Urinary bladder (tissue), 4 donors: ENCODE measurements around the gene CDKN1A. TPM values are rescaled to one million over a fixed set of nuclear protein-coding genes. Genes with fewer than 3 reads are reported as not detected.

Experiments used
- DNase-seq: peaks from one replicate; pipeline ENCODE4 v3.0.0-alpha.2; 2015; ENCODE audit errors: extremely low spot score
- H3K27ac ChIP-seq: one replicate; pipeline ENCODE4 v1.5.1; 2013; ENCODE audit warnings: low read depth, mild to moderate bottlenecking, moderate library complexity
- H3K36me3 ChIP-seq: one replicate; pipeline ENCODE4 v1.6.1; 2013; ENCODE audit warnings: mild to moderate bottlenecking, moderate library complexity; ENCODE audit not compliant: insufficient read depth
- H3K4me1 ChIP-seq: one replicate; pipeline ENCODE4 v1.6.1; 2013; ENCODE audit warnings: mild to moderate bottlenecking, moderate library complexity; ENCODE audit not compliant: insufficient read depth
- H3K4me3 ChIP-seq: one replicate; pipeline ENCODE4 v1.5.1; 2013; ENCODE audit warnings: low read depth, low read length
- WGBS: extraction: QIAGEN DNeasy Blood & Tissue Kit; methylation state at CpG from one replicate; pipeline ENCODE4 v1.1.7; 2013; 5-methylcytosine and 5-hydroxymethylcytosine counted together
- polyA plus RNA-seq: library from polyadenylated mRNA; stranded (reverse); fragments of 200-250 nt; gene quantifications from one replicate; pipeline ENCODE4 v1.2.3, GENCODE V29; 2013
- total RNA-seq: library from RNA; depleted of rRNA; stranded (reverse); fragments of >200 nt; gene quantifications from one replicate; pipeline ENCODE4 v1.2.3, GENCODE V29; 2014
- donor health status: healthy with polysubstance abuse.
- donor health status: healthy.

The CDKN1A gene
- total and polyA plus RNA-seq, 2 donors: 27.4 to 127 TPM

- WGBS: 92% methylated on average over 6 of the region's 6 CpGs
- Histone ChIP-seq H3K4me3 (no peak overlapping the region), H3K4me1 (no peaks in the 10 kb centered on the region), H3K36me3 (peaks cover 7% of the 10 kb centered on the region), H3K27ac (no peak overlapping the region)
- DNase-seq: no peak
Measured at GRCh38 chr6:36688063-36688738, 9.7 kb downstream of the CDKN1A start.

- no peak overlapping the region for H3K27ac ChIP-seq
- no peak for DNase-seq
- peaks cover 6% of the 10 kb centered on the region for H3K36me3 ChIP-seq
- no peak overlapping the region for H3K4me3 ChIP-seq
- 84% methylated on average over 5 of the region's 5 CpGs for WGBS
- no peaks in the 10 kb centered on the region for H3K4me1 ChIP-seq
Measured at GRCh38 chr6:36688739-36689075, 10.2 kb downstream of the CDKN1A start.

GRCh38 chr6:36691011-36691410 lies 12.5 kb downstream of the CDKN1A start:
- no peak for DNase-seq
- H3K4me3 ChIP-seq: no peak overlapping the region
- H3K36me3 ChIP-seq: peaks cover 1% of the 10 kb centered on the region
- H3K27ac ChIP-seq: no peak overlapping the region
- 90% methylated on average over 4 of the region's 4 CpGs for WGBS
- no peaks in the 10 kb centered on the region for H3K4me1 ChIP-seq

- WGBS: 96% methylated on average over 2 of the region's 2 CpGs
- Histone ChIP-seq H3K4me1 (no peaks in the 10 kb centered on the region), H3K36me3 (no peaks in the 10 kb centered on the region), H3K4me3 (no peak overlapping the region), H3K27ac (no peak overlapping the region)
- no peak for DNase-seq
Measured at GRCh38 chr6:36691612-36692011, 13.1 kb downstream of the CDKN1A start.

GRCh38 chr6:36692220-36692619 lies 13.7 kb downstream of the CDKN1A start:
- no peaks in the 10 kb centered on the region for H3K4me1 ChIP-seq
- H3K27ac ChIP-seq: no peak overlapping the region
- H3K36me3 ChIP-seq: no peaks in the 10 kb centered on the region
- WGBS: 80% methylated on average over 3 of the region's 3 CpGs
- no peak overlapping the region for H3K4me3 ChIP-seq
- DNase-seq: no peak

- Histone ChIP-seq H3K4me1 (no peaks in the 10 kb centered on the region), H3K27ac (no peak overlapping the region), H3K4me3 (no peak overlapping the region), H3K36me3 (no peaks in the 10 kb centered on the region)
- no peak for DNase-seq
- WGBS: 52% methylated on average over 27 of the region's 27 CpGs
Measured at GRCh38 chr6:36692861-36693702, 14.6 kb downstream of the CDKN1A start.

- Histone ChIP-seq H3K36me3 (no peaks in the 10 kb centered on the region), H3K4me3 (no peak overlapping the region), H3K4me1 (no peaks in the 10 kb centered on the region), H3K27ac (no peak overlapping the region)
- 92% methylated on average over 6 of the region's 6 CpGs for WGBS
- DNase-seq: no peak
Measured at GRCh38 chr6:36694616-36695015, 16.1 kb downstream of the CDKN1A start.

- no peak for DNase-seq
- 78% methylated on average over 2 of the region's 2 CpGs for WGBS
- H3K27ac ChIP-seq: no peak overlapping the region
- no peak overlapping the region for H3K4me3 ChIP-seq
- no peaks in the 10 kb centered on the region for H3K4me1 ChIP-seq
- H3K36me3 ChIP-seq: no peaks in the 10 kb centered on the region
Measured at GRCh38 chr6:36695414-36695813, 16.9 kb downstream of the CDKN1A start.

- Histone ChIP-seq H3K27ac (no peak within 1 kb of the TSS), H3K4me1 (no peaks in the 10 kb centered on the region), H3K36me3 (no peaks in the 10 kb centered on the region), H3K4me3 (no peak within 1 kb of the TSS)
- 85% methylated on average over 7 of the region's 7 CpGs for WGBS
- no peak for DNase-seq
Measured at GRCh38 chr6:36697481-36697903, 19.0 kb downstream of the CDKN1A start, which contains the start of gene RAB44. Gene RAB44, plus strand, starts transcription at chr6:36697826. Its CDS starts 6,410 bp downstream, at chr6:36704236.

GRCh38 chr6:36698196-36698595 lies 19.7 kb downstream of the CDKN1A start:
- no peak overlapping the region for H3K27ac ChIP-seq
- H3K4me1 ChIP-seq: no peaks in the 10 kb centered on the region
- DNase-seq: no peak

GRCh38 chr6:36698871-36699271 lies 20.4 kb downstream of the CDKN1A start:
- no peaks in the 10 kb centered on the region for H3K4me1 ChIP-seq
- no peaks in the 10 kb centered on the region for H3K36me3 ChIP-seq
- no peak for DNase-seq
- H3K27ac ChIP-seq: no peak overlapping the region
- no peak overlapping the region for H3K4me3 ChIP-seq
- WGBS: 86% methylated on average over 8 of the region's 8 CpGs

More at GRCh38 chr6:36698196-36698595, 19.7 kb downstream of the CDKN1A start:
- no peak overlapping the region for H3K4me3 ChIP-seq
- no peaks in the 10 kb centered on the region for H3K36me3 ChIP-seq
- whole genome bisulfite sequencing: 83% methylated on average over 6 of the region's 6 CpGs

- no peaks in the 10 kb centered on the region for H3K4me1 ChIP-seq
- WGBS: 73% methylated on average over 7 of the region's 7 CpGs
- no peaks in the 10 kb centered on the region for H3K36me3 ChIP-seq
- H3K4me3 ChIP-seq: no peak overlapping the region
- no peak for DNase-seq
- H3K27ac ChIP-seq: no peak overlapping the region
Measured at GRCh38 chr6:36699348-36699747, 20.8 kb downstream of the CDKN1A start.

GRCh38 chr6:36700071-36700812 lies 21.7 kb downstream of the CDKN1A start:
- 90% methylated on average over 7 of the region's 7 CpGs for WGBS
- Histone ChIP-seq H3K27ac (no peak overlapping the region), H3K4me1 (no peaks in the 10 kb centered on the region), H3K4me3 (no peak overlapping the region), H3K36me3 (no peaks in the 10 kb centered on the region)
- DNase-seq: no peak
